NCI-H748 treated with DMSO at 0.1 percent for 48 hours (cell line): ENCODE data around the gene DGCR6.
"Not testable (repeated sequence)": the region's sequence is repeated elsewhere in the genome, so short reads cannot be mapped to it uniquely, and the experiment has no call there.

Experiments used
- DNase-seq: peaks from one replicate; lab custom pipeline; 2025; lab: John Stamatoyannopoulos, UW

The DGCR6 gene

DNA sequence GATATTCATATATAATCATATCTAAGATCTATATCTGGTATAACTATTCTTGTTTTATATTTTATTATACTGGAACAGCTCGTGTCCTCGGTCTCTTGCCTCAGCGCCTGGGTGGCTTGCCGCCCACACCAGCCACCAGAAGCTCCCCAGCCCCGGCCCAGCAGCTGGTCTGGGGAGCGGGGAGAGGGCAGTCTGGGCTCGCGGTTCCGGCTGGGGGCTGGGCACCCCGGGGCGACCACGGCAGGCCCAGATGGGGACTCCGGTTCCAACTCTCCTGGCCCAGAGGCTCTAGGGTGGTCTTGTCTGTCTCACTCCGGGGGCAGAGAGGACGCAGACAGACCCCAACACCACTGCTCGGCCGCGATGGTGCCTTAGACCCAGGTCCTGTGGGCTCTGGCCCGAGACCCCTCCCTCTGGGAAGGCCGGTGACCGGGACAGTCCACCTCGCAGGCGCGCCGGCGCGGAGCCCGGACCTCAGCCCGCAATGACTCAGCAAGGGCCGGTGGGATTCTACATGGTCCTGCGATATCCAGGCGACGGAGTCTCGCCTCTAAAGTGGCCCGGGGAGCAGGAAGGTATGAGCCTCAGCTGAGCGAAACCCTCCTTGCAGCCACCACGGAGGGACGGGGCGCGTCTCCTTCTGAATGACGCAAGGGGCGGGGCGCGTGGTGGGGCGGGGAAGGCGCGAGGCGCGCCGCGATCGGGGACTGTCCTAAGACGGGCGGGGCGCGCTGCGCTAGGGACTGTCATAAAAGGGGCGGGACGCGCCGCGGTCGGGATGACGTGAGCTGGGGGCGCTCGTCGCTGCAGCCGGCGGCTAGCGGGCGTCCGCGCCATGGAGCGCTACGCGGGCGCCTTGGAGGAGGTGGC, at the start of gene DGCR6:
Gene DGCR6, plus strand, starts transcription at position 781 of the 870 bp plus-strand sequence. Its CDS starts 55 bp downstream, at position 836.
- DNase-seq = no peak

DNA sequence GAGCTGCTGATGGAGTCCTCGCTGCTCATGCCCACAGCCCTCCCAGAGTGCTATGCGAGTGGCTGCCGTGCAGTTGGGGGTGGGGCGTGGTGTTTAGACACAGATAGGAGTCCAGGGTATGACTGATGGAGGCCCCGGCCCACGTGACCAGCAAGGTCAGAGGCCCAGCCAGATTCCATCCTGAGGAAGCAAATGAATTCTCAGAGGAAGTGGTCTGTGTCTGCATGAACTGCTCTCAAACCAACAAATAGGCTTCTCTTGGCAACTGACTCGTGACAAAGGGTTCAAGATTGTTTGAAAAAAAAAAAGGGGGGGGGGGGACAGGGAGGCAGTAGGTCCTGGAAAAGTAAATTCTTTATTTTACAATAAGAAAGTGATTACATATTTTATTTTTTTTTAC, 46.8 kb upstream of the DGCR6 start:
- not testable (repeated sequence) for DNase-seq

DNA sequence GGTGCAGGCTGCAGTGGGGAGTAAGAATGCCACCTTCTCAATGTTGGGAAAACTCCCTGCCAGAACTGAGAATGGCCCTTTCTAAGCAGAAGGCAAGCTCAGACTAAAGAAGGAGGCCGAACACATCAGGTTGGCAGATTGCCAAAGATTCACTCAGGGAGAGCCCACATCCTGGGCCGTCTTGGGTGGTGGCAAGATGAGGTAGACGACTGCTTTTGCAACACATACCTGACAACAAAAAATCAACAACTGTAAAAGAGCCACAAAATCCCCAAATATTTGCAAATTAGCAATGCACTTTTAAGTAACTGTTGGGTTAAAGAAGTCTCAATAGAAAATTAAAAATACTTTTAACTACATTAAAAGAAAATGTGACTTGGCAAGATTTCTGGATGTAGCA, 24.9 kb upstream of the DGCR6 start:
- DNase-seq = not testable (repeated sequence)

DNA sequence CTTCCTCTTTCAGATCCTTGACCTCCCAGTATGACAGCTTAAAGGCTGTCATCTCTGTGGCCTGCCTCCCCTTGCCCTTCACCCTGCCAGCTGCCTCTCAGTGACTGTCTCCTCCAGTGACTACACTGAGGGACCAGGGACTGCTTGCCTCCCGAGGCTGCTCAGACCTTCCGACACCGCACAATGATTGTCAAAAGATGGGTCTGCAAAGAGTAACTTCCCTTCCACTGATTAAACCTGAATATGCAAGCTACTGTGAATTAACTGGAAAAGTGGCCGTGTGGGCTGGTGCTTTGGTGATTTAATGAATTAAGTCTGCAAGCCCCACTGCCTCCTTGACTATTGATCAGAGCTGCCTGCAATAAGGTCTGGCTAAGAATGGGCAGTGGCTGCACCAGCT, 21.7 kb upstream of the DGCR6 start:
- not testable (repeated sequence) for DNase-seq

DNA sequence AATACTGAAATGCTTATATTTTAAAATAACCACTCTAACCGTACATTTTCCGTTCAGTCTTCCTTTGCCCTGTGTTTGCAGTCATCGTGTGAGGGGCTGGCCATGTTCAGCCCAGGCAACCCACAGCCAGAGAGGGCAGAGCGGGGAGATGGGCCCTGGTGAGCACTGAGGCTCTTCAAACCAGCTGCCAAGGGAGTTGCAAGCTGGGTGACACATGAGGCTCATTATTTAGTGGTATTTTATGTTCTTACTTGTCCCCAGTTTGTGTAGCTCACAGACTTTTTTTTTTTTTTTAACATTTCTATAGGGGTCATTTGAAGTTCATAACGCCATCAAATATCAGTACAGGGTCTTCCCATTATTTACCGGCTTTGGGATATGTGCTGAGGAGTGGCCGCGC, 18.0 kb upstream of the DGCR6 start:
- DNase-seq = no peak

DNA sequence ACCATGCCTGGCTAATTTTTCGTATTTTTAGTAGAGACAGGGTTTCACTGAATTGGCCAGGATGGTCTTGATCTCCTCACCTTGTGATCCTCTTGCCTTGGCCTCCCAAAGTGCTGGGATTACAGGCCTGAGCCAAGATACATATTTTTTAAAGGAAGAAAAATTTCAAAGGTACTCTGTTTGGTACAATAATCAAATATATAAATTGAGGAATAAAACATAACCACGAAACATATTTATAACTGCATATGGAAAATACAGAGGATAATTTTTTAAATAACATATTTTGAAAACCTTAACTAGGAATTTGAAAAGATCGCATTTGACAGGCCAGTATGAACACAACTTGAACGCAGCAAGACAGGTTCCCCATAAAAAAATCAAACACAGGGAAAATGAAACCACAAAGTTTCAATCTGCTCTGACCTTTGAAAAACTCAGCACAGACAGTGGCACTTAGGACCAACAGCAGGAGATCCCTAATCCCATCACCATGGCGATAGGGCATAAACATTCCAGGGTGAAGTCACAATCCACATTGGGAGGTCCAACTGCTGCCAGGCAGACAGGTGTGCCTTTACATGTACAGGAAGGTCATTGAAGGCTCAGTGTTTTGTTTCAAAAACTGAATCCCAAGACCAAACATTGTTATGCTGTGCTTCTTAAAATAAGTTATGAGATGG, 15.5 kb upstream of the DGCR6 start:
- not testable (repeated sequence) for DNase-seq

DNA sequence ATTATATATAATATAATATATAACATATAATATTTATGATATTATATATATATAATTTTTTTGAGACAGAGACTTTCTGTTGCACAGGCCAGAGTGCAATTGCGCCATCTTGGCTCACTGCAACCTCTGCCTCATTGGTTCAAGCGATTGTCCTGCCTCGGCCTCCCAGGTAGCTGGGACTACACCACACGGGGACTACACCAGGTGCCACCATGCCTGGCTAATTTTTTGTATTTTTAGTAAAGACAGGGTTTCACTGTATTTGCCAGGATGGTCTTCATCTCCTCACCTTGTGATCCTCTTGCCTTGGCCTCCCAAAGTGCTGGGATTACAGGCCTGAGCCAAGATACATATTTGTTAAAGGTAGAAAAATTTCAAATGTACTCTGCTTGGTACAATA, 12.3 kb upstream of the DGCR6 start:
- not testable (repeated sequence) for DNase-seq

DNA sequence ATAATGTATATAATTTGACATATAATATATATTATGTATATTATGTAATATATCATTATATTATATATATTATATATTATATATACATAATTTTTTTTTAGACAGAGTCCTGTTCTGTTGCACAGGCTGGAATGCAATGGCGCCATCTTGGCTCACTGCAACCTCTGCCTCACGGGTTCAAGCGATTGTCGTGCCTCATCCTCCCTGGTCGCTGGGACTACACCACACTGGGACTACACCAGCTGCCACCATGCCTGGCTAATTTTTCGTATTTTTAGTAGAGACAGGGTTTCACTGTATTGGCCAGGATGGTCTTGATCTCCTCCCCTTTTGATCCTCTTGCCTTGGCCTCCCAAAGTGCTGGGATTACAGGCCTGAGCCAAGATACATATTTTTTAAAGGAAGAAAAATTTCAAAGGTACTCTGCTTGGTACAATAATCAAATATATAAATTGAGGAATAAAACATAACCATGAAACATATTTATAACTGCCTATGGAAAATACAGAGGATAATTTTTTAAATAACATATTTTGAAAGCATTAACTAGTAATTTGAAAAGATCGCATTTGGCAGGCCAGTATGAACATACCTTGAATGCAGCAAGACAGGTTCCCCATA, 10.0 kb upstream of the DGCR6 start:
- not testable (repeated sequence) for DNase-seq

DNA sequence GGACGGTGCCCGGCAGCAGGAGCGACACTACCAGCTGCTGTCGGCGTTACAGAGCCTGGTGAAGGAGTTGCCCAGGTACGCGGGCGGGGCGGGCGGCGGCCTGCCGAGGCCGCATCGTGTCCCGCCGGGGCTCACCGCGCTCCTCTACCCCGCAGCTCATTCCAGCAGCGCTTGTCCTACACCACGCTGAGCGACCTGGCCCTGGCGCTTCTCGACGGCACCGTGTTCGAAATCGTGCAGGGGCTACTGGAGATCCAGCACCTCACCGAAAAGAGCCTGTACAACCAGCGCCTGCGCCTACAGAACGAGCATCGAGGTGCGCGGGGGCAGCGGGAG, 258 bp downstream of the DGCR6 start:
- DNase-seq = not testable (repeated sequence)

DNA sequence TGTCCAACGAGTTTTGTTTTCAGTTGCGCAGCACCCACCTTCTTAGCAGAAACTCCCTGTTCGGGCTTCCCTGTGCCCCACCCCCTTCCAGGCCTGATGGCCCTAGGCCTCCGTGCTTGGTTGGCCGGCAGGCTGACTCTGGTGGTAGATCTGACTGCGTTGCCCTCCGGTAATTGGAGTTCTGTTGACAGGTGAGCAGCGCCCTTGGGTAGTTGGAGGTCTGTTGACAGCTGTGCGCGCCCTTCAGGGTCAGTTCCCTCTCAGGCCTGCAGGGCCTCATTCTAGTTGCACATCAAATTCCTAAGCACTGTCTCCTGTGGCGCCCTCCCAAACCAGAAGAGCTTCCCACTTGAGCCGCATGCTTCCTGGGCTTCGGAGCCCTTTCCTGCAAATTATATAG, 776 bp downstream of the DGCR6 start:
- DNase-seq = no peak

DNA sequence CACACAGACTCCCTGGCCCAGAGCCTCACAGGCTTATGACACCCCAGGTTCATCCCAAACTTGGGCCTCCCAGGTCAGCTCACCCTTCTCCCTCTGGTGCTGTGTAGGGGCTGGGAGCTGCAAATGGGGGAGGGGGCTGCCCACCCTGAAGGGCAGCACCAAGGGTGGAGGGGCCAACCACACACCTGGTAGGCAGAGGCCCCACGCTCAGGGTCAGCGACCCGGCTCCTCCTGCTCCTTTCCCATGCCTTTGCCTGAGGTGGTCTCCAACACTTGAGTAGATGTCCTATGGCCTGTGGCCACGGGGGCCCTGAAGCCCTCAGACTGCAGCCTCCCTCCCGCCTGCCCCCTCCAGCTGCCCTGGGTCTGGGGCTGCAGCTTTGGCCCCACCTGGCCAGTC, 3.4 kb downstream of the DGCR6 start:
- no peak for DNase-seq

DNA sequence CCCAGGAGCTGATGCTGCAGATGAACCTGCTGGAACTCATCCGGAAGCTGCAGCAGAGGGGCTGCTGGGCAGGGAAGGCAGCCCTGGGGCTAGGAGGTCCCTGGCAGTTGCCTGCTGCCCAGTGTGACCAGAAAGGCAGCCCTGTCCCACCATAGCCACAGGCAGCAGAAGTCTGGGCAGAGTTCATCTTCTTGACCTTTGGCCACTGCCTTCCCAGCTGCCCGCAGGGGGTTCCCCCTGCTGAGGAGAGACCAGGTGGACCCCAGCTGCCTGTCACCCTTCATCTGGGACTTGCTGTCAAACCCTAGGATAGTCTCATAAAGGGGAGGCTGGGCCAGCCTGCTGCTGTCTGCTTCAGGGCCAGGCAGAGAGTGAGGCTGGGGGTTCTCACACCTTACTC, 5.4 kb downstream of the DGCR6 start:
- DNase-seq = not testable (repeated sequence)

DNA sequence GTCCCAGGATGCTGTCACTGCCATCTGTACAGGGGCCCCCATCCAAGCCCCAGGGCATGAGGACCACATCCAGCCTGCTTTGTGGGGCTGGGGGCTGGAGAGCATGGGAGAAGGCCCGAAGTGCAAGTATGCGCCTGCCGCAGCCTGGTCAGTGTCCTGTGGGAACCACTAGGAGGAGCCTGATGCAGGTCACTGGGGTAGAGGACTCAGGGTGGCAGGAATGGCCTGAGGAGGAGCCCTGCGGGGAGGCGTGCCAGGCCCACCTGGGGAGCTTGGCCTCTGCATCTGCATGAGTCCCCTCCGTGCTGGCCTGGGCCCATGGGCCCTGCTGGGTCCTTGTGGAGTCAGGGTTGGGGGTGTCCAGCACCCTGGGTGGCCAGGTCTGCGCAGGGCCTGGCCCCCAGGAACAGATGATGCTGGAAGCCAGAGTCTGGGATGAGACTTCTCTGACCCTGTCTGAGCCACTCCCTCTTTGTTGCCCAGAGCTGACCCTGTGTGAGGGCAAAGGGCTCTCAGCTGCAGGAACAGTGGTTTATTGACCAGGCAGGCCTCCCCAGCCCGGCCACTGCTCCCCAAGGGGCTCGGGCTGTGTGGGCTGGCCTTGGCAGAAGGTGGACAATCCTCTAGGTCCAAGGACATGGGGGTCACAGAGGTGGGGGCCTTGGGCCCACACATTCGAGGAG, 6.3 kb downstream of the DGCR6 start:
- not testable (repeated sequence) for DNase-seq

DNA sequence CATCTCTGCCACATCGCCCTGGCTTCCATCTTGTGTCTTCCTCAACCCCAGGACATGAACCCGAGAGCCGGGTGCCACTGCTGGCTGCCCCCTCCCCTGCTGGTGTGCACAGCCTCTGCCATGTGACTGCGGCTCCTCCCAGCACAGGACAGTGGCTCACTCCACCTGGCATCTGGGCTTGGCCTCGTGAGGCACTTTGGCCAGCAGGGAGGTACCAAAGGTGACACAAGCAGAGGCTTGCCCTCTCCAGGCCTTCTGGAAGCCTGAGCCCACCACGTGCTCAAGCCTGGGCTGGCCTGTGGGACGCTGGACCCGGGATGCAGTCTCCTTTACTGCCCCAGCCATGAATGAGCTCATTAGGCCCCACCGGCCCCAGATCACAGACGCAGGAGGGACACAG, 8.4 kb downstream of the DGCR6 start:
- DNase-seq = not testable (repeated sequence)

DNA sequence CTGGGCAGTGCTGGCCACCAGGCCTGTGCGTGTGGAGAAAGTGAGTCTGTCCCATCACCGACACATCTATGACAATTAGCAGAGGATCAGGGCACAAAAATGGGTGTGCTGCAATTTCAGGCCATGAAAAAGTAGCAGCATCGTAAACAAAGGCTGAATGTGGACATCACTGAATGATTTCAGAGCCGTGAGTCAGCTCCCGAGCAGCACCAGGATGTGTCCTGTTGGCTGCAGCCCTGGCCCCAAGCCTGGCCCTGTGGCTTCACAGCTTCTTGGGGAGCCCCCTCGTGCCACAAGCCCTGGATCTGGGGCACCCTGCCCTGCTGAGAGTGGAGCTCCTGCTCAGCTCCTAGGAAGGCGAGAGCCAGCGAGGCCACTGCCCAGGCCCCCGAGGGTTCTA, 9.4 kb downstream of the DGCR6 start:
- not testable (repeated sequence) for DNase-seq

DNA sequence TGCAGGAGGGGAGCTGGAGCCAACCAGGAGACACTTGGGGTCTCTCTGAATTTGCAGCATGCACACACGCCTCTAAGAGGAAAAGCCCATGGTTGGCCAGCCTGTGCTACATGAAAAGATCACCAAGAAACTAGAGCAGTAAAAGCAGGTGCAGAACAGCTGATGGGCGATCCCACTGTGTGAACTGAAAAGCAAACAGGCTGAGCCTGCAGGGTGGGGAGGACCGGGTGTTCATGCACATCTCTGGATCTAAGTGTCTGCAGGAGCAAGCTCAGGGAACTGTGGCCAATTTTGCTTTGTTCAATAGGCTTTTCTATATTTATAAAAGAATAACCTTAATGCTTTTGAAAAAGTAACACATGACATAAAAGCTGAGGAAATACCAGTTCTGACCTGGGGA, 11.7 kb downstream of the DGCR6 start:
- not testable (repeated sequence) for DNase-seq

DNA sequence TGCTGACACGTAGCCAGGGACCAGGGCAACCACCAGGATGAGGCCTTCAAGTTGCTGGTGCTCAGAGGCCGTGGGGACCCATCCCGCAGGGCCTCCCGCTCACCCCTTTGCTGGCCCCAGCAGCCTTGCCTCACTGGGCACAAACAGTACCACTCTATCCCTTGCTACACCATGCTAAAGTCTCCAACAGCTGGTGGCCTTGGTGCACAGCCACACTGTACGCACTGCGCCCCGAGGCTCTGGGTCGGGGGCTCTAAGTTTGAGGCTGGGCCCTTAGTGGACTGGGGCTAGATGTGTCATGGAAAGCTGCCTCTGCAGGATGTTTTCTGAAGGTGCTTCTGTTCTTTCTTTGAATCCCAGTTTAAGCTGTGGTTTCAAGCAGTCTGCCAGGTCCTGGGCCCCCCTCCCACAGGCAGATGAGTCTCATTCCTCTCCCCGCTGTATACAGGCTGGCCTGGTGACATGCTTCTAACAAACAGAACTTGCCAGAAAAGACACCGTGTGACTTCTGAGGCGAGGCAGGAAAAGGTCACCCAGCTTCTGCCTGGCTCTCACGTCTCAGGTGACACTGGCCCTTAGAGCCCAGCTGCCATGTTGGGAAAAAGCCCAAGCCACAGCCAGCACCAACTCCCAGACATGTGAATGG, 14.3 kb downstream of the DGCR6 start:
- not testable (repeated sequence) for DNase-seq

DNA sequence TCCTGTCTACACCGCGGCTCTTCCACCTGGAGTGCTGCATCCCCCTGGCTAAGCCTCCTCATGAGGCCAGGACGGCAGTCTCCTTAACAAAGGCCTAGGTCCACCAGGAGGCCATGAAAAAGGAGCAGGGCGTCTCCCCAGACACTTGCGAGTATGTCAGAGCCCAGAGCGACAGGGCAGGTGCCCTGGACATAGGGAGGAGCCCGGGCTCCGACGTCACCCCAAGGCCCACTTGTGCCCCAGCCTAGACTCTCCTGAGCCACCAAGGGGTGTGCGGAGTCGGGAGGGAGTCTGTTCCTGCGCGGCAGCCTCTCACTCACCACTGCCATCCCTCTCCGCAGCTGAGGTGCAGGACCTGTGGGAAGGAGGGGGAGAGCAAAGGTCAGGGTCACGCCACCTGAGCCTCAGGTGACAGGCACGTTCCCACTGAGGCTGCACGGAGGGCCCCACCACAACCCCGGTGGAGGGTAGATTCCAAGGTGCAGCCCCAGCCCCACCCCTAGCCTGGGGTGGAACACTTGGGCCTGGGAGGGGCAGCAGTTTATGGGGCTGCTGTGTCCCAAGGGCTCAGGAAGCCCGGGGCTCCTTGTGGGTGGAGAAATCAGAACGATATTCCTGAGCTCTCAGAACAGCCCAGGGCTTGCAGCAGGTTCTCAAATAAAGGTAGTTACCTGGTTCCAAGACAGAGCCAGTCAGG, 19.4 kb downstream of the DGCR6 start:
- no peak for DNase-seq

DNA sequence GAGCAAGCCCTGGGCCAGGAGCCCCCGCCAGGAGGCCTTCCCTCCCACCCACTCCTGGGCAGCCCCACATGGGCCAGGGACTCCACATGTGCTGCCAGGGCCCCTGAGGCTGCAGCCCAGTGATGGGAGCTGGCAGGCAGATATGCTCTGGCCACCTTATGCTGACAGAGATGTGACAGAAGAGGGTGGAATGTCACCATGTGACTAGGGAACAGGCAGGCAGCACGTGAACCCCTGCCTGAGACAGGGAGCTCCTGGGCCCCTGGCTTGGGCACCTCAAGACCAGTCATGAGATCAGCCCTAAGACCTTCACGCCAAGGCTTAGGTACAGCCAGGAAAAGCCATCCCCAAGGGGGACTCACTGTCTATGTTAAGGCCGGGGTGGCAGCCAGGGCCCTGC, 20.9 kb downstream of the DGCR6 start:
- DNase-seq = no peak

DNA sequence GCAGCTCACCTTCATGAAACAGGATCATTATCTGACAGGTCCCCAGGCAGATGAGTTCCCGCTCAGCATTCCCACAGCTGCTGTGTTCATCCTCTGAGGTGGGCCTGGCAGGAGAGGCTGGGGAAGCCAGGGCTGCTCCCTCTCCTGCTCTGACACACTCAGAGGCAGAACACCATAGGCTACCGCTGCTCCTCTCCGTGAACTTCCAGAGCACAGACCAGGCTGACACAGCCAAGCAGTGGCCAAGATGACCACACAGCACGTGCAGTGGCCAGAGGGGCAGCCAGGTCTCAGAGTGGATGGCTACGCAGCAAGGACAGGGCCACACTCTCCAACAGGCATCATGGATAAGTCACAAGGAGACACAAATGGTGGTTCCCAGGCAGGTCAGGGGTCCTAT, 21.5 kb downstream of the DGCR6 start:
- no peak for DNase-seq

DNA sequence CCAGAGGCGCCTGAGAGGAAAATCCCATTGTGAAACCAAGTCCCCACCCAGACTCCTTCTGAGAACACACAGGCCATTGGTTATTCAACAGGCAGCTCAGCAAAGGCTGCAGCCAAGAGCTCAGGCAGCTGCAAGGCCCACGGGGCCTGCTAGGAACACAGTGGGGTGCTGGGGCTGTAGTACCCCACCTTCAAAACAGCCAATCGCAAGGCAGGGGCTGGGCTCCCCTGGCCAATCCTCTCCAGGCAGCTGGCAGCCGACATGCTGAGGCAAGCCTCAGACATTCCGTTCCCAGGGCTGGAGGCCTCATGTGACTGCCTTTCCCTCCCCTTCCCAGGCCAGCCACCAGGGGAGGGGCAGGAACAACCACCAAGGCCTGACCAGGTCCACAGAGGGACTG, 23.3 kb downstream of the DGCR6 start:
- DNase-seq = no peak
